ENCODE measurements around the gene MANBA.

GRCh38 chr4:102599886-102600285 is 160.9 kb downstream of the MANBA start:
- TF ChIP-seq CTCF (IDR thresholded peaks at IDR 0.05; ENCODE audit: low read depth, low read length, poor library complexity, severe bottlenecking) (no peak), EZH2phosphoT487 (IDR thresholded peaks at IDR 0.05; ENCODE audit: borderline replicate concordance, low read length) (no peak)

All from DOHH2 (cell line).